ENCODE measurements around the gene ZNF862. TPM values are rescaled to one million over a fixed set of nuclear protein-coding genes. Genes with fewer than 3 reads are reported as not detected.

Gene ZNF862
- total RNA-seq, 1 experiment from 2014 or later: 1.9 TPM

GRCh38 chr7:149883452-149883861, 45.3 kb downstream of the ZNF862 start:
- H3K27ac ChIP-seq (ENCODE audit: insufficient read length, low read depth, low read length): no peak overlapping the region
- no peak overlapping the region for H3T11ph ChIP-seq (ENCODE audit: low read length)
- H3K4me1 ChIP-seq (ENCODE audit: insufficient read depth, low read length): no peaks in the 10 kb centered on the region
- H3K4me1 Mint-ChIP-seq: peaks cover 19 to 23% of the 10 kb centered on the region in 2 experiments
- no peak overlapping the region for H2BK20ac ChIP-seq (ENCODE audit: low read depth, low read length, poor library complexity, severe bottlenecking)
- no peak overlapping the region for H3K14ac ChIP-seq (ENCODE audit: insufficient read depth, low read length)
- H3K4me2 ChIP-seq (ENCODE audit: insufficient read depth, insufficient read length, low read length): no peak overlapping the region
- TF ChIP-seq CTCF (conservative IDR thresholded peaks at IDR 0.05): peak; percentile 84
- no peaks in the 10 kb centered on the region for H3K79me1 ChIP-seq (ENCODE audit: insufficient read depth, low read depth, low read length, poor library complexity, severe bottlenecking)
- H2BK5ac ChIP-seq (ENCODE audit: insufficient read length, low read length): no peak overlapping the region
- H4K91ac ChIP-seq (ENCODE audit: insufficient read length, low read depth, low read length): no peak overlapping the region
- H2AK5ac ChIP-seq (ENCODE audit: insufficient read length, low read length): no peak overlapping the region
- H3K9me3 ChIP-seq (ENCODE audit: control insufficient read depth, low read depth, low read length): no peaks in the 10 kb centered on the region
- no peak overlapping the region for H3K18ac ChIP-seq (ENCODE audit: insufficient read length, low read depth, low read length)
- H3K23me2 ChIP-seq (ENCODE audit: insufficient read length, low read depth, low read length, poor library complexity, severe bottlenecking): no peaks in the 10 kb centered on the region
- no peak overlapping the region for H3K4ac ChIP-seq (ENCODE audit: low read depth, low read length)
- no peaks in the 10 kb centered on the region for H3K27me3 ChIP-seq (ENCODE audit: insufficient read depth, low read length)
- no peak overlapping the region for H4K5ac ChIP-seq (ENCODE audit: insufficient read length, low read depth, low read length)
- no peak overlapping the region for H2BK15ac ChIP-seq (ENCODE audit: low read depth, low read length)
- no CpG with 5 or more reads among the region's 12 CpGs for WGBS (ENCODE audit: extremely low coverage, insufficient read length, low lambda C conversion rate)
- H3K27me3 Mint-ChIP-seq (ENCODE audit: low read depth): peaks cover 26% of the 10 kb centered on the region
- H3K9me3 Mint-ChIP-seq: no peaks in the 10 kb centered on the region; a peak in 1 of 5 replicates
- H3K4me3 Mint-ChIP-seq: no peak overlapping the region
- no peak overlapping the region for H3K27ac Mint-ChIP-seq
- H3K36me3 Mint-ChIP-seq (ENCODE audit: insufficient read depth in 1 of 3, low read depth in 3 of 3): peaks cover 0 to 2% (median 0%) of the 10 kb centered on the region in 3 experiments; a peak in 1 of 7 replicates
- H4K20me1 ChIP-seq (ENCODE audit: control insufficient read depth, insufficient read depth, insufficient read length): no peaks in the 10 kb centered on the region
- no peak overlapping the region for H3K9ac ChIP-seq (ENCODE audit: extremely low read depth, insufficient read length, low read length)
- H3K79me2 ChIP-seq (ENCODE audit: insufficient read depth, low read length): no peaks in the 10 kb centered on the region
- H4K8ac ChIP-seq (replicated peaks; ENCODE audit: insufficient read length, low read depth, low read length): no peak overlapping the region
- no peak overlapping the region for H2AFZ ChIP-seq (ENCODE audit: low read length)
- H2BK120ac ChIP-seq (ENCODE audit: low read depth, low read length, poor library complexity, severe bottlenecking): no peak overlapping the region
- no peak overlapping the region for H3K56ac ChIP-seq (ENCODE audit: insufficient read length, low read depth, low read length)
- no peak overlapping the region for H2BK12ac ChIP-seq (ENCODE audit: insufficient read length, low read depth, low read length)
- no peak overlapping the region for H3K23ac ChIP-seq (ENCODE audit: insufficient read length, low read depth, low read length)
- peak; percentile 82 for DNase-seq

Data from H9 (cell line).